ENCODE results near the gene KDM5A.

GRCh38 chr12:402029-402389 lies 12.9 kb upstream of the KDM5A start:
- no peak for TF ChIP-seq POLR2AphosphoS5 (IDR thresholded peaks at IDR 0.05; ENCODE audit: borderline replicate concordance, low read depth, low read length)
- TF ChIP-seq EZH2 (IDR thresholded peaks at IDR 0.05) = no peak

All from SK-N-MC (cell line).